GM12872 (cell line): ENCODE data around the gene NSUN2.

ENCODE experiments used
- TF ChIP-seq, protein P1 (sequence below): IDR thresholded peaks from 3 replicates; pipeline ENCODE4 v1.5.1; 2011; ENCODE audit warnings: low read depth, mild to moderate bottlenecking, low read length, moderate library complexity; ENCODE audit not compliant: insufficient read depth

Gene NSUN2

GRCh38 chr5:6596388-6596787, 36.5 kb downstream of the NSUN2 start:
- TF ChIP-seq, protein P1, sequence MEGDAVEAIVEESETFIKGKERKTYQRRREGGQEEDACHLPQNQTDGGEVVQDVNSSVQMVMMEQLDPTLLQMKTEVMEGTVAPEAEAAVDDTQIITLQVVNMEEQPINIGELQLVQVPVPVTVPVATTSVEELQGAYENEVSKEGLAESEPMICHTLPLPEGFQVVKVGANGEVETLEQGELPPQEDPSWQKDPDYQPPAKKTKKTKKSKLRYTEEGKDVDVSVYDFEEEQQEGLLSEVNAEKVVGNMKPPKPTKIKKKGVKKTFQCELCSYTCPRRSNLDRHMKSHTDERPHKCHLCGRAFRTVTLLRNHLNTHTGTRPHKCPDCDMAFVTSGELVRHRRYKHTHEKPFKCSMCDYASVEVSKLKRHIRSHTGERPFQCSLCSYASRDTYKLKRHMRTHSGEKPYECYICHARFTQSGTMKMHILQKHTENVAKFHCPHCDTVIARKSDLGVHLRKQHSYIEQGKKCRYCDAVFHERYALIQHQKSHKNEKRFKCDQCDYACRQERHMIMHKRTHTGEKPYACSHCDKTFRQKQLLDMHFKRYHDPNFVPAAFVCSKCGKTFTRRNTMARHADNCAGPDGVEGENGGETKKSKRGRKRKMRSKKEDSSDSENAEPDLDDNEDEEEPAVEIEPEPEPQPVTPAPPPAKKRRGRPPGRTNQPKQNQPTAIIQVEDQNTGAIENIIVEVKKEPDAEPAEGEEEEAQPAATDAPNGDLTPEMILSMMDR, result no peak

GRCh38 chr5:6595405-6595804, 37.4 kb downstream of the NSUN2 start:
- TF ChIP-seq, protein P1, result no peak

- TF ChIP-seq, protein P1, result no peak
Observed at GRCh38 chr5:6594066-6594465, 38.8 kb downstream of the NSUN2 start.

GRCh38 chr5:6593148-6594016, 39.5 kb downstream of the NSUN2 start:
- TF ChIP-seq, protein P1, result no peak

- TF ChIP-seq, protein P1, result no peak
Observed at GRCh38 chr5:6592601-6593000, 40.2 kb downstream of the NSUN2 start.

- TF ChIP-seq, protein P1, result no peak
Observed at GRCh38 chr5:6591671-6592288, 41.1 kb downstream of the NSUN2 start.

DNA sequence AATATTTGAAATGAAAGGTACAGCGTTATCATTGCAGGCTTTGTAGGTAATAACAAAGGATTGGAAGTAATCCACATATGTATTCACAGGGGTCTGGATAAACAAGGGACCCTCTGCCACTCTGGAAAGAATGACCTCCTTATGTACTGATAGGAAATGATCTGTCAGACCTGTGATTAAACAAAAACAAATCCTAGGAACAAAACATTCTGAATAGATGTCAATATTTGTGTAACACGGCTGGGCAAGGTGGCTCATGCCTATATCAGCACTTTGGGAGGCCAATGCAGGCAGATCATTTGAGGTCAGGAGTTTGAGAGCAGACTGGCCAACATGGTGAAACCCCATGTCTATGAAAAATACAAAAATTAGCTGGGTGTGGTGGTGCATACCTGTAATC, 42.3 kb downstream of the NSUN2 start:
- TF ChIP-seq, protein P1, result no peak
